HG02852 (cell line): ENCODE results near the gene SYCE3.
"Not testable (repeated sequence)": the region's sequence is repeated elsewhere in the genome, so short reads cannot be mapped to it uniquely, and the experiment has no call there.

Experiments
- ATAC-seq: cut with Tn5 transposase; IDR thresholded peaks from one replicate; pipeline ENCODE4 v1.9.1; 2021; ENCODE audit warnings: mild to moderate bottlenecking, moderate library complexity; ENCODE audit not compliant: unreplicated experiment

Gene SYCE3

DNA sequence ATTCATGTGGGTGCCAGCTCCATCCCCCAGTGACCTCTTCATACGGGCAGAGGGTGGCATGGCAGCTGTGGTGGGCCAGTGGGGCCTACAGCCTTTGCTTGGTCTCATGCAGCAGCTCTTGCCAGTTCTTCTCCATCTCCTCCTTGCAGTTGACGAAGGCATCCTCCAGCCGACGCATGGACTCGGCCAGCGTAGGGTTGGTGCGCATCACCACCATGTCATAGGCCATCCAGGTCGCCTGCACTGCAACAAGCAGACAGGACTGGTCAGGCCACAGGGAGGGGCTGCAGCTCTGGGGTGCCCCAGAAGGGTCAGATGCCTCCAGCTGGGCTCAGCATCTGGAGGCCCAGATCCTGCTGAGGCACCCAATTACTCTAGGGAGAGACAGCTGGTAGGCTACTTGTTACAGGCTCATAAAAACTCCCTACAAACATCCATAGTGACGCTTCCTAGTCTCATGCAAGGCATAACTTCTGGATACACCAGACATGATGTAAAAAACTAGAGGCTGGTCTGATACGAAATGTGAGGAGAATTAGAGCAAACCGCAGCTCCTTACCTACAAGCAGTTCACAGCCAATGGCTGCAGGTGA, 11.5 kb downstream of the SYCE3 start:
- ATAC-seq: no peak

DNA sequence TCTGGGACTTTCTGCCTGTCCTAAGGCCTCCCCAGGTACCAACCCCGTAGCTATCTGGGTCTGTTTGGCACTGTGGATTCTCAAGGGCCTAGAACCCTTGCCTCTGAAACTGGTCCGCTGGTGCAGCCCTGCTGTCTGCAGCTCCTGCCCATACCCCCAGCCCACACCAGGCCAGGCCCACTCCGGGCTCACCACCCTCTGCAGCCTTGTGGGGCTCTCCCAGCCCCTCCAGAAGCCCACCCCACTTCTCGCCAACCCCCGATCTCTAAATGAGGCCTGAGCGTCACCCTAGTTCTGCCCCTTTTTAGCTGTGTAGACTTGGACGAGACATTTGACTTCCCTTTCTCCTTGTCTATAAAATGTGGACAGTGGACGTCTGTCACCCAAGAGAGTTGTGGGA, 12.3 kb downstream of the SYCE3 start:
- ATAC-seq: no peak

DNA sequence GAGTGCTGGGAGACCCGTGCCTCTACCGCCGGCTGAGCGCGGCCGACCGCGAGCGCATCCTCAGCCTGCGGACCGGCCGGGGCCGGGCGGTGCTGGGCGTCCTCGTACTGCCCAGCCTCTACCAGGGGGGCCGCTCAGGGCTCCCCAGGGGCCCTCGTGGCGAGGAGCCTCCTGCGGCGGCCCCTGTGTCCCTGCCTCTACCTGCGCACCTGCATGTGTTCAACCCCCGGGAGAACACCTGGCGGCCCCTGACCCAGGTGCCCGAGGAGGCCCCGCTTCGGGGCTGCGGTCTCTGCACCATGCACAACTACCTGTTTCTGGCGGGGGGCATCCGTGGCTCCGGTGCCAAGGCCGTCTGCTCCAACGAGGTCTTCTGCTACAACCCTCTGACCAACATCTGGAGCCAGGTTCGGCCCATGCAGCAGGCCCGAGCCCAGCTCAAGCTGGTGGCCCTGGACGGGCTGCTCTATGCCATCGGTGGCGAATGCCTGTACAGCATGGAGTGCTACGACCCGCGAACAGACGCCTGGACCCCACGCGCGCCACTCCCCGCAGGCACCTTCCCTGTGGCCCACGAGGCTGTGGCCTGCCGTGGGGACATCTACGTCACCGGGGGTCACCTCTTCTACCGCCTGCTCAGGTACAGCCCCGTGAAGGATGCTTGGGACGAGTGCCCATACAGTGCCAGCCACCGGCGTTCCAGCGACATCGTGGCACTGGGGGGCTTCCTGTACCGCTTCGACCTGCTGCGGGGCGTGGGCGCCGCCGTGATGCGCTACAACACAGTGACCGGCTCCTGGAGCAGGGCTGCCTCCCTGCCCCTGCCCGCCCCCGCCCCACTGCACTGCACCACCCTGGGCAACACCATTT, 13.6 kb downstream of the SYCE3 start:
- no peak for ATAC-seq

DNA sequence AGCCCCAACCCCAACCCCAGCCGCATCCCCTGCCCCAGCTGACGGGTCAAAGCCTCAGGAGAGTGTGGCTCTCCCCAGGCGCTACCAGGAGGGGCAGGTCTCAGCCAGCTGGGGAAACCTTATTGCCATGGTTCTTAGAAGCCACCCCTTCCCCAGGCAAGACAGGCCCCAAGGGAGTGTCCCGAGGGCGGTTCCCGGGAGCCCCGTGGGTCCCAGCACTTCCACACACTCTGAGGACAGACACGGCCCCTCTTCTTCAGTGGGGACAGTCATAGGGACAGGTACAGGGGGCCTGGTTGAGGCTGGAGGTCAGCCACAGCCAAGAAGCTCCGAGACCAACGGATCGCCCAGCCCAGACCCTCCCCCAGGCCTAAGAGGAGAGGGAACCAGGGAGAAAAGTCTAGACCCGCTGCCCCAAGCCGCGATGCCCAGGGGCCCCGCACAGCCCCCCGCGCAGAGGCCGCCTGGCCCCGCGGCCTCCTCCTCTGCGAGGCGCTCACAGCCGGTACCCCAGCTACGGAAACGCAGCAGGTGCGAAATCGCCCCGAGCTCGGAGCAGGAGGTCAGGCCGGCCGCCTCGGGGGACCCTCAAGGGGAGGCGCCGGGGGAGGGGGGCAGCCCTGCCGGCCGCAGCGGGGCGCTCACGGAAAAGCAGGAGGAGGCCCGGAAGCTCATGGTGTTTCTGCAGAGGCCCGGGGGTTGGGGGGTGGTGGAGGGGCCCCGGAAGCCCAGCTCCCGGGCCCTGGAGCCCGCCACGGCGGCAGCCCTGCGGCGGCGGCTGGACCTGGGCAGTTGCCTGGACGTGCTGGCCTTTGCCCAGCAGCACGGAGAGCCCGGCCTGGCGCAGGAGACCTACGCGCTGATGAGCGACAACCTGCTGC, 14.4 kb downstream of the SYCE3 start:
- no peak for ATAC-seq

DNA sequence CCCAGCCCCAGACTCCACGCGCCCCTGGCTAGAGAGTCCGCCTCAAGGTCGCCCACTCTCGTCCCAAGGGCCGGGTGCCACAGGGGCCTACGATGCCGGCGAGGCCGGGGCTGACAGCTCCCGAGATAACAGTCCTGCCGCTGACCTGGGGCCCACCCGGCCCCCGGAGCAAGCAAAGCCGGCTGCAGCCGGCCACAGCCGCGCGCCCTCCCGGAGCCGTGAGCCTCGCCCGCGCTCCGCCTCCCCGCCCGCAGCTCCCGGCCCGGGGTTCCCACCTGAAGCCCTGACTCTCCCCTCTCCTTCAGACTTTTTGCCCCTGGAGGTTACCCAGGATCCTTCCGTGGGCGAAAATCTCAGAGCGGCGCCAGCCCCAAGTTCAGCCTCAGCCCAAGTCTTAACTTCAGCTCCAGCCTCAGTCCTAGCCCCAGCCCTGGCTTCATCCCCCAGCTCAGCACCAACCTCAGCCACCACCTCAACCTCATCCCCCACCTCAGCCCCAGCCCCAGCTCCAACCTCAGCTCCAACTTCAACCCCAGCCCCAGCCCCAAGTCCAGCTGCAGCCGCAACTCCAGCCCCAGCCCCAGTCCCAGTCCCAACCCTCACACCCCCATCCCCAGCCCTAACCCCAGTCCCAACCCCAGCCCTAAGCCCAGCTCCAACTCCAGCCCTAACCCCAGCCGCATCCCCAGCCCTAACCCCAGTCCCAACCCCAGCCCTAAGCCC, 15.3 kb downstream of the SYCE3 start:
- ATAC-seq: no peak

DNA sequence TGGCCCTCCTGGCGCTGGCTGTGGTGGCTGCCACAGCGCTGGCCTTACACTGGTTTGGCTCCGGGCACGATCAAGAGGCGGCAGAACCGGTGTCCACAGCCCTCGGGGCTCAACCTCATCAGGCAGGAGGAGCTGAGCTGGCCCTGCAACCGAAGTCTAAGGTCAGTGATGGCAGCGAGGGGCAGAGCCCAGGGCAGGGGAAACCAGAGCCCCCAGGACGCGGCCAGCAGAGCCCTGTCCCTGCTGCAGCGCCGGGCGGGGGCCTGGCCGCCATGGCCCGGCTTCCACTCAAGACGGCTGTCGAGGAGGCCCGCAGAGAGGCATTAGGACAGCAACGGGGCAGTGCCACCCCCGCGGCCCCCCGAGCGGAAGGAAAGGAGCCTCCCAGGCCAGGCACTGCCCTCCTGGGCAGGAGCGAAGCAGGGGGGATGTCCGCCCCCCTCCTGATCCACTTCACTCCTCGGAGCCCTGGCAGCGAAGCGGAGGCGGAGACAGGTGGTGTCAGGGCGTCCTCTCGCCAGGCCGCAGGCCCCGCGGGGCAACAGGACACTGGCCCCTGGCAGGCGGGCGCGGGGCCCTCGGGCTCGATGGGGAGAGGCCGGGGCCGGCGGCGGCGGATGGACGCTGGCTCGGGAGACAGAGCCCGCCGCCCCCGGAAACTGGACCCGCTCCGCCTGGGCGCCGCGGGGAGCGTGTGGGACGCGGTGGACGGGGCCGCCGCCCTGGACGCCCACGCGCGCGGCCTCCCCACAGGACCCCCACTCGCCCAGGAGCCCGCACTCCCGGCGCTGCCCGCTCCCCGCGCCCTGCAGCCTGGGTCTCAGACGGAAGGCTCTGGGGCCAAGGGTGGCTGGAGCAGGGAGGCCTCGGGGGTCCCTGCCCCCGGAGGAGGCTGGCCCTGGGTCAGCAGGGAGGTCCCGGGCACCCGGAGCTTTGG, 16.1 kb downstream of the SYCE3 start:
- ATAC-seq: no peak

DNA sequence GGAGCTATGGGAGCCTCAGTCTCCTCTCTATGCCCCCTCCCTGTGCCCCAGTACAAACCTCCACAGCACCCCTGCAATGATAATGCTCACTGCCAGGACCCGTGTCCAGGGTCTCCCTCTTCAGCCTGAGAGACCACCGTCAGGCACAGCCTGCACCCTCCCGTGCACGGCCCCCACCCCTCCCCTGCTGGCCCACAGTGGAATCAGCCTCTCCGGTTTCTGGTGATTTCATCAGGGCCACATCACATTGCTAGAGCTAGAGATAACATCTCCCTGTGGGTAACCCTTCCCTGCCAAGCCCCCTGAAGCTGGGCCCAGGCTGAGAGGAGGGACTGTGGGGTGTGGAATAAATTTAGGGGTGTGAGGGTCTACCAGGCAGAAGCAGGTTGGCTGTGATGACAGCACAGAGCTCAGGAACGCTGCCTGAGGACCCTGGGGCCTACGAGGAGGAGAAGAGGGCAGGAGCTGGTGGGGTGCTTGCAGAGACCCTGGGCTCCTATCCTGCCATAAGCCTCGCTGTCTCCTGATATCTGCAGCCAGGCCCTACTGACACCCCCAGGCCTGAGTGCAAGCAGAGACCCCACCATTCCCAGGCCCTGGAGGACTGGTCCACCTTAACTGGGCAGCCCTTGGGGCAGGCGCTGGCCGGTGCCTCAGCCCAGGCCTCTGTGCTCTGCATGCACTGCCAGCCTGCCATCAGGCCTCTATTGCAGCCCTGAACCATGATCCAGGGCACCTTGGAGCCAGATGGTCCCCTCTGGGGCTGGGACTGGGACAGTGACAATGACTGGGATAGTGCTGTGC, 17.0 kb downstream of the SYCE3 start, which contains the start of gene KLHDC7B:
KLHDC7B (plus strand) TSS at position 378 of the 804 bp plus-strand sequence; CDS start at position 723, 345 bp downstream.
- ATAC-seq: no peak

DNA sequence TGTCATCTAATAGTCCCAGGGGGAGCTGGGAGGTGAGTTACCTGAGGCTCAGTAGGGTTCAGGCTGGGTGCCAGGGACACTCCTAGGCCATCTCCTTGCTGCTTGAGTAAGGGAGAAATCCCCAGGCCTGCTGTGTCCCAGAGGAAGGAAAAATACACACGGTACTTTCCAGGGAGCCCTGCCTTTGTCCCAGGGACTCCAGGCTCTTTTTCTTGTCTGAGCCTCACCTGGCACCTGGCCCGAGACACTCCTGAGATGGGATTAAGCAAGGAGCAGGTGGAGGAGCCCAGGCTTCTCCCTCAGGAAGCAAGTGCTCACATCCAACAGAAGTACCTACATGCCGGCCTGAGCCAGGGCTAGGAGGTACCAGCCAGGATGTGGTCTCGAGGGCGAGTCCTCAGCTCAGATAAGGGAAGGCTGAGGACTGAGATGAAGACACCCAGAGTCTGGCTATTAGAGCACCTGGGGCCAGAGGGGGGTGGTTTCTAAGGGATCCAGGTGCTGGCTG, 17.9 kb downstream of the SYCE3 start:
- no peak for ATAC-seq

DNA sequence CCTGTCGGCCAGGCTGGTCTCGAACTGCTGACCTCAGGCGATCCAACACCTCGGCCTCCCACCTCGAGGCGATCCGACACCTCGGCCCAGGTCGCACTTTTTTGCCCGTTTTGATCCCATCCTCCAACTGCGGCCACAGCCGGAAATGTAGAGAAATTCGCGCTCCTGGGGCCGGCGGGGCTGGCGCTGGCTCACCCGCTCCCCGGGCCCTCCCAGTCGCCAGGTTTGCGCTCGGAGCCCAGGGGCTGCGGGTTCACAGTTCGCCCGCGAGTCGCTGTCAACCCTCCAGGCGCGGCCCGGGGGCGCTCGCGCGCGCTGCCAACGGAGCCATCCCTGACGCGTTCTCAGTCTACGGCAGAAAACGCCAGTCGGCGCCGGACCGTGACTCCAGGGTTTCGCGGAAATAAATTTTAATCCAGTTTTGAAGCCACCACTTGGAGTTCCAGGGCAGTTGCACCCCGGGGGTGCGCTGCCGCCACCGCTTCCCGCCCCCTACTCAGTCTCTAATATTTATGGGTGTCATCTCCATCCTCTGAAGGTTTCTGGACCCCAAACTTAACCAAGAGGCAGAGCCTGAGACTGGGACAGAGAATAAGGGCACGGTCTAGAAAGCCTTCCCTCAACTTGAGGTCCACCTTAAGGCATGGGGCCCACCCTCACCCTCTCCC, 18.5 kb downstream of the SYCE3 start:
- ATAC-seq: no peak

DNA sequence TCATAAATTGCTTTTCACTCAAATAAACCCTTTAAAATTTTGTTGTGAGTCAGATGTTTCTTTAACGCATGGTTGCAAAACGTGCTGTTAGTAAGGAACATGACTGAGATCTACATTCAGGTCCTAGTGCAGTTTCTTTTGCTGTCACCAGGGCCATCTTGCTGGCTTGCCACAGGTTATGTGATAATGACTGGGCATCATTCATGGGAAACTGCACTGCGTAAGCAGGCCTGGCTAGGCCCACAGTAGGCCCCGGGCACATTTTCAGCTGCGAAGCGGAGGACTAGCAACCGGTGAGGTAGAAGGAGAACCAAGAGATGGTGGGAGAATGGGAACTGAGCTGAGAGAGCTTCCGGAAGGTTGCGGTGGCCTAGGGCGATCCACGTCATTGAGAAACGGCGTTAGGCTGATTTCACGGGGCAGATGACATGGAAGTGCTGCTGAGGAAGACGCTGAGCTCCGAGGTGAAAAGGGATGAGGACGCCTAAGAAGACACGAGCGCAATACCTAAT, 20.2 kb downstream of the SYCE3 start:
- no peak for ATAC-seq

DNA sequence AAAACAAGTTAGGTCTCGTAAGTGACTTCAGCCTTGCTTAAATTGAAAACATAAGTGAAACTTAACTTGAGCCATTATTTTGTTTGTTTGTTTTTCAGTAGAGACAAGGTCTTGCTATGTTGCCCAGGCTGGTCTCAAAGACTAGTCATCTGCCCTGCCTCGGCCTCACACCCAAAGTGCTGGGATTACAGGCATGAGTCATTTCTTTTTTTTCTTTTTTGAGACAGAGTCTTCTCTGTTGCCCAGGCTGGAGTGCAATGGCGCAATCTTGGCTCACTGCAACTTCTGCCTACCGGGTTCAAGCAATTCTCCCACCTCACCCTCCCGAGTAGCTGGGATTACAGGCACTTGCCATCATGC, 21.1 kb downstream of the SYCE3 start:
- ATAC-seq: not testable (repeated sequence)

DNA sequence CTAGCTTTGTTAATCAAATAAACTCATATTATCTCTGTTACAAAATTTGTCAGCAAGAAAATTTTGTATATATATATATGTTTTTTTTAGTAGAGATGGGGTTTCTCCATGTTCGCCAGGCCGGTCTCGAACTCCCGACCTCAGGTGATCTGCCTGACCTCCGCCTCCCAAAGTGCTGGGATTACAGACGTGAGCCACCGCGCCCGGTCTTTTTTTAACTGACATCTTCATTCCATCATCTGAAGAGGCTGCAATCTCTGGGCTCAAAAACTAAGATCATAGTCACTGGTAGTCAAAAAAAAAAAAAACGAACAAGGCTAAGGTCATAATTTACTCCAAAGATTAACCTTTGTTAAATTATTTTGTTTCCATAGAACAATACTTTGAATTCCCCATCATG, 22.3 kb downstream of the SYCE3 start:
- no peak for ATAC-seq

DNA sequence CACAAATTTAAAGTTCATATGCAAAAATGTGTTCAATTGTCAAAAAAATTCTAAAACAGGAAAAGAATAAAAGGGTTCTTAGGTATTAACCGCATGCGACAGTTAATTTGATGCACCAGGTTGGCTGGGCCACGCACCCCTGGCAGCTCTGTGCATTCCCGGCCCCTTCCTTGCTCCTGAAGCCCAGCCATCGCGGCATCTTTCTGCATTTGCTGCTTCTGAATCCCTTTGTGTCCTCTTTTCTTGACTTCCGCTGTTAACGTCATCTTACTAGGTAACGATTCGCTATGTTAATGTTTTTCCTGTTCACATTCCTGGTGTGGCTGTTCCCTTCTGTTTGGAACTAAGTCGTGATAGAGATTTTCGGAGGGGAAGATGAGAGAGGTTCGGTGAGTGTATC, 25.0 kb downstream of the SYCE3 start:
- ATAC-seq: no peak

DNA sequence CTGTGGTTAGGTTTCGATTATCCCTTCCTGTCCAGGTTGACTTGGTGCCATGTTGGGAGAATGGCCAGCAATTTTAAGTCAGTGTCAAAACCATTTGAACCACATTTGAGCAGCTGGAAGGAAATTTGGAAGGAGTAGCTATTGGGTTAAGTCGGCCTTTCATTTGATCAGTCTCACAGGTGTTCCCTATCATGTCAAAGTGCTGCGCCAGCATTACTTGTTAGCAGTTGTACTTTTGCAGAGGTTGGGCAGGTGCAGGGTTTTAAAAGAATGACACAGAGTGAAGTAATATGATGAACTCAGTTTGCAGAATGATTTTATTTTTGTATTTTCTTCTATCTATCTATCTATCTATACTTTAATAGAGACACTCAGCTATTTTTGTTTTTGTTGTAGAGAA, 26.5 kb downstream of the SYCE3 start:
- no peak for ATAC-seq

DNA sequence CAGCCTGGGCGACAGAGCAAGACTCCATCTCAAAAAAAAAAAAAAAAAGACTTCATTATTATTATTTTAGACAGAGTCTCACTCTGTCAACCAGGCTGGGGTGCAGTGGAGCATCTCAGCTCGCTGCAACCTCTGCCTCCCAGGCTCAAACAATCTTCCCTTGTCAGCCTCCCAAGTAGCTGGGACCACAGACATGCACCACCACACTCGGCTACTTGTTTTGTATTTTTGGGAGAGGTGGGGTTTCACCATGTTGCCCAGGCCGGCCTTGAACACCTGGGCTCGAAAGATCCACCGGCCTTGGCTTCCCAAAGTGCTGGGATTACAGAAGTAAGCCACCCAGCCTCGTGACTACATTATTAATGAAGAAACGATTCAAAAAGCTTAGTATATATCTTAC, 27.6 kb downstream of the SYCE3 start:
- ATAC-seq: no peak

DNA sequence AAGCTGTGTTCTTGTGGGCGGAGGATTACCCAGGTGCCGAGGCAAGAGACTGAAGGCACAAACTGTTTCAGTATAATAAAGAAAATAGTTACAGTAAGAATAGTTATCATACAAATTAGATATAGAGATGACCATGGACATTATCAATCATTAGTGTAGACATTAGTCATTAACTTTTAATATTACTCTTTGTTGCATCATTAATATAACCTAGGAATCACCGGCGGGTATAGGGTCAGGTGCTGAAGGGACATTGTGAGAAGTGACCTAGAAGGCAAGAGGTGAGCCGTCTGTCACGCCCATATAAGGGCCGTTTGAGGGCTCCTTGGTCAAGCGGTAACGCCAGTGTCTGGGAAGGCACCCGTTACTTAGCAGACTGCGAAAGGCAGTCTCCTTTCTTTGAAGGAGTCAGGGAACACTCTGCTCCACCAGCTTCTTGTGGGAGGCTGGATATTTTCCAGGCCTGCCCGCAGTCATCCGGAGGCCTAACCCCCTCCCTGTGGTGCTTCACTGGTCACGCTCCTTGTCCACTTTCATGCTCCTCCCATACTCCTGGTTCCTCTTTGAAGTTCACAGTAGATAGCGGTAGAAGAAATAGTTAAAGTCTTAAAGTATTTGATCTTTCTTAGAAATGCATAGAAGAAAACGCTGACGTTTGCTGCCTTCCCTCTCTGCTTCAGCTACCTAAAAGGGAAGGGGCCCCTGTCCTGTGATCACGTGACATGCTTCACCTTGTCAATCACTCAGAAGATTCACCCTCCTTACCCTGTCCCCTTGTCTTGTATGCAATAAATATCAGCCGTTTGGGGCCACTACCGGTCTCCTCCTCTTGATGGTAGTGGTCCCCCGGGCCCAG, 28.6 kb downstream of the SYCE3 start:
- not testable (repeated sequence) for ATAC-seq
